Measurements from ENCODE around the gene ARPC2. TPM values are rescaled to one million over a fixed set of nuclear protein-coding genes. Genes with fewer than 3 reads are reported as not detected.
"Not testable (repeated sequence)": the region's sequence is repeated elsewhere in the genome, so short reads cannot be mapped to it uniquely, and the experiment has no call there.

The ARPC2 gene
- total RNA-seq = 100 to 1,000 TPM; 575 to 600 TPM
- polyA plus RNA-seq = 970 TPM

DNA sequence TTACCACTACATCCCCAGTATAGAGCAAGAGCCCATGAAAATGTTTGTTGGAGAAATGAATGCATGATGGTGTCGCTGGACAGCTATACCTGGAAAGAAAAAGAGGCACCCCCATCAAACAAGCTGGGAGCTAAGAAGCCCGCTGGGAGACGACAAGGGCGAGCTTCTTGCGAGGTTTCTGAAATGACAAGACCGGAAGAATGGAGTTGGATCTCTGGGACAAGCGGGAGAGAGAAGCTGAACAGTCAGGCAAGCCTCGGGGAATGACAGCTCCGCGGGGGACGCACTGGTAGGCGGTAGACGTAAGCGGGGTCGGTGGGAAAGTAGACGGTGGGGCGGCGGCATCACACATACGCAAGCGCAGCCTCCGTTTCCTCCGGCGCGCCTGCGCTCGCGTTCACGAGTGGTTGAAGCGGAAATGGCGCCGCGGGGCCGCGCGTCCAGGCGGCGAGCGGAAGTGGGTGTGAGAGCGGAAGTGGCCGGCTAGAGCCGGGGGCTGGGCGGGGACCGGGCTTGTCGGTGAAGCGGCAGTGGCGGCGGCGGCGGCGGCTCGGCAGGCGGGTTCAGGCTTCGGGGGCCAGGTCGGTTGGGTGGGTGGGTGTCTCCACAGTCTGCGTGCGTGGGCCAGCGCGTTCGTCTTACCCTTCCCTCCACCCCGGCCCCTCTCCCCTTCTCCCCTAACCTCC, at the start of gene ARPC2:
Gene ARPC2, plus strand, starts transcription at position 516 of the 686 bp plus-strand sequence. CDS start 282 bp downstream, outside the sequence.
- ChIA-PET POLR2A (interaction anchor here (0.8 to 1.9 kb wide), 9 partner anchors 9 to 1037 kb away, joined by 3 to 8 read pairs (median 4); partner anchors contain the start of genes AAMP, CATIP, PNKD and TUBA4A), CTCF (interaction anchor here (1.0 to 2.2 kb wide), 10 partner anchors 10 to 179 kb away, joined by 3 to 13 read pairs (median 5); partner anchors contain the start of genes AAMP, CATIP and PNKD)
- peak within 1 kb of the TSS; percentile 92 for H3K27ac ChIP-seq (ENCODE audit: low read depth, low read length)
- H3K36me3 ChIP-seq (ENCODE audit: insufficient read depth, low read length) = peaks cover 12% of the 10 kb centered on the region
- Mint-ChIP-seq H3K9me3 (peaks cover 0 to 3% (median 0%) of the 10 kb centered on the region in 5 donors), H3K27ac (peak within 1 kb of the TSS; percentile 91 to 100 (median 98)), H3K4me3 (peak within 1 kb of the TSS; percentile 85 to 97 (median 93)), H3K36me3 (peaks cover 0 to 45% (median 16%) of the 10 kb centered on the region in 3 donors), H3K4me1 (peaks cover 36 to 43% (median 39%) of the 10 kb centered on the region in 3 donors), H3K27me3 (peaks cover 0 to 1% of the 10 kb centered on the region in 2 donors)
- H3K27me3 ChIP-seq (ENCODE audit: insufficient read depth, low read length, poor library complexity, severe bottlenecking) = no peaks in the 10 kb centered on the region
- peak; percentile 93 to 97 (median 96) for DNase-seq
- H3K4me1 ChIP-seq (ENCODE audit: insufficient read depth, low read length) = peaks cover 34% of the 10 kb centered on the region
- H3K9me3 ChIP-seq (ENCODE audit: low read length) = no peaks in the 10 kb centered on the region
- H3K4me3 ChIP-seq (ENCODE audit: low read length) = peak within 1 kb of the TSS; percentile 87

DNA sequence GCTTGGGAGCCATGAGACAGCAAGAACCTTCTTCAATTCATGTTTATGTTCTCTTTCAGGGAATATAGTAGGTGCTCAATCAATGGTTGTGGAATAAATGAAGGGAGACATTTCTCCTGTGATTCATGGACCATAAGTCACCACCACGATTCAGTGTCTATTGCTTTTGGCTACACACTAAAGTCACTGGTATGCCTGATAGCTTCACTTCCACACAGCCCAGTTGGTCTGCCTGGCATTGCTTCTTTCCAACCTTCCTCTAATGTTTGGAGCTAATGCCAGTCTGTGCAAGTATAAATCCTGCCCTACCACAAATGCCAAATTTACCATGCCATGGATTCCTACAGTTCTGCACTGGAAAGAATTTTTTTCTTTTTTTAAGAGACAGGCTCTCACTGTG, 49.0 kb upstream of the ARPC2 start:
- DNase-seq = no peak
- H3K27me3 ChIP-seq (ENCODE audit: insufficient read depth, low read length, poor library complexity, severe bottlenecking) = no peaks in the 10 kb centered on the region
- Mint-ChIP-seq H3K27ac (peak overlapping the region in 1 of 8 donors; percentile 38), H3K27me3 (peaks cover 11 to 33% of the 10 kb centered on the region in 2 donors), H3K36me3 (no peaks in the 10 kb centered on the region), H3K9me3 (no peaks in the 10 kb centered on the region), H3K4me3 (no peak overlapping the region), H3K4me1 (peaks cover 33 to 39% (median 34%) of the 10 kb centered on the region in 3 donors)
- no peak overlapping the region for H3K4me3 ChIP-seq (ENCODE audit: low read length)
- no peaks in the 10 kb centered on the region for H3K9me3 ChIP-seq (ENCODE audit: low read length)
- no peaks in the 10 kb centered on the region for H3K36me3 ChIP-seq (ENCODE audit: insufficient read depth, low read length)
- no peak overlapping the region for H3K27ac ChIP-seq (ENCODE audit: low read depth, low read length)
- POLR2A ChIA-PET = no interaction called here
- H3K4me1 ChIP-seq (ENCODE audit: insufficient read depth, low read length) = peaks cover 26% of the 10 kb centered on the region
- CTCF ChIA-PET = interaction anchor here (0.9 to 1.9 kb wide), 4 partner anchors 21 to 684 kb away, joined by 3 to 5 read pairs (median 4); no protein-coding TSS in a partner anchor

DNA sequence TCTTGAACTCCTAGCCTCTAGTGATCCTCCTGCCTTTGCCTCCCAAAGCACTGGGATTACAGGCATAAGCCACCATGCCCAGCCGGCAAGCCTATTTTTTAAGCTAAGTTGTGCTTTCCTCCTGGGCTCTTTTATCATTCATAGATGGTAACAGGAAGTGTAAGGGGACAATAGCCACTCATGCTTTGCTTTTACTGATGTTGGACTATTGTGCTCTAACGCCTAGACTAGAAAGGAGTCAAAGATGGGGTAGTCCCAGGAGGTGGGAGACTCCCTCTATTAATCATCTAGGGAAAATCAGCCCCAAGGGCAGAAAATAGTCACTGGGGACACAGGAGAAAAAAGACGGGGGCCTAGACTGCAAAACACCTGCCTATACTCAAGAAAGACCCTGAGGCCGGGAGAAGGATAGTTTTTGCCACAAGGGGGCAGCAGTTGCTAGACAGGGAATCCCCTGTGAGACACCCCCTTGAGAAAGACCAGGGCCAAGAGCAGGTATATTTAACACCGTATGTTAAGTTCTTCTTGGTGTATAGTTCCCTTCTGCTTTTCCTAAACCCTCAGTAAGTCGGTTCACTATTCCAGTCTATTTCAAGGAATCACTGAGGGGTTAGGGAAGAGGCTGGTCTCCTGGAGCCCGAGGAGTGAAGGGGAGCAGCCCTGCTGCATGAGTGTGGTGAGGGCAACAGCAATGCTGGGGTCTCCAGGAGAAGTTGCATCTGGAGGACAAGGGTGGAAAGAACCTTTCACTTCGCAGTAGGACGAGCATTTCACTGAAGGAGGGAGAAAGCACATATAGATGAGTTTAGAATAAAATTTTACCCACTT, 48.1 kb upstream of the ARPC2 start:
- Mint-ChIP-seq H3K27ac (peak overlapping the region in 3 of 8 donors; percentile 33 to 78 (median 60)), H3K36me3 (no peaks in the 10 kb centered on the region), H3K4me3 (no peak overlapping the region), H3K9me3 (no peaks in the 10 kb centered on the region), H3K27me3 (peaks cover 11 to 31% of the 10 kb centered on the region in 2 donors), H3K4me1 (peaks cover 33 to 39% (median 34%) of the 10 kb centered on the region in 3 donors)
- Histone ChIP-seq H3K9me3 (ENCODE audit: low read length) (no peaks in the 10 kb centered on the region), H3K27me3 (ENCODE audit: insufficient read depth, low read length, poor library complexity, severe bottlenecking) (no peaks in the 10 kb centered on the region), H3K4me3 (ENCODE audit: low read length) (no peak overlapping the region), H3K4me1 (ENCODE audit: insufficient read depth, low read length) (peaks cover 26% of the 10 kb centered on the region), H3K36me3 (ENCODE audit: insufficient read depth, low read length) (no peaks in the 10 kb centered on the region), H3K27ac (ENCODE audit: low read depth, low read length) (no peak overlapping the region)
- ChIA-PET CTCF (interaction anchor here (0.6 to 0.9 kb wide), 2 partner anchors 104 to 193 kb away, joined by 3 to 4 read pairs; no protein-coding TSS in a partner anchor), POLR2A (no interaction called here)
- DNase-seq = peak; percentile 54 to 80 (median 60)

DNA sequence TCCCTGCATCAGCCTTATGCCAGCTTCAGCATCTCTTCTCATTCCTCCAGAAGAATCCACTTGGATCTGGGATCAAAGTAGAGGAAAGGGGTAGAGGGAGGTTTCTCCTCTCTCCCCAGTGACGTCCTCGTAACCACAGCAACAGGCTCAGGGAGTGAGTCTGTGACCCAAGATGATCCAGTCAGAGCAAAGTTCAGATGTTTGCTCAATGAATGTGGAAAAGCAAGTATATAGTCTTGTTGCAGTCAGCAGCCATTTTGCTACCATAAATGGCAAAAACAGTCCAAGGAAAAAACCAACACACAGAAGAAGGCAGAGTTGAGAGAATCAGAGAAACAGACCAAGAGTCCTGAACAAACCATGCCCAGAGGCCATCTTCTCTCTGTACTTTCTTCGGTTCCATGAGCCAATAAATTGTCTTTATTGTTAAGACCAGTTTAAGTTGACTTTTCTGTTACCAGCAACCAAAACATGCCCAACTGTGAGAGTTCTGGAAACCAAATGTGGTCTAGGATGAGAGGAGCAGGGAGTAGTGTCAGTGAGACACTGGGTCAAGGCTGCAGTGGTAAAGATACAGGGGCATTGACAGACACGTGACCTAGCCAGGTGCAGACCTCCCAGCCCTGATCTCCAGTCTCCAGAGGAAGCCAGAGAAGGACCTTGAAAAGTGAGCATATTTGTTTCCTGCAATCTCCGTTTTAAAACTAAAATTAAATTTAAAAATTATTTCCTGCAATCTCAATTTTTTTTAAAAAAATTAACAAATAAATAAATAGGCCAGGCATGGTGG, 47.0 kb upstream of the ARPC2 start:
- H3K4me3 Mint-ChIP-seq = no peak overlapping the region
- Histone ChIP-seq H3K27me3 (ENCODE audit: insufficient read depth, low read length, poor library complexity, severe bottlenecking) (no peaks in the 10 kb centered on the region), H3K27ac (ENCODE audit: low read depth, low read length) (no peak overlapping the region), H3K4me3 (ENCODE audit: low read length) (no peak overlapping the region), H3K36me3 (ENCODE audit: insufficient read depth, low read length) (no peaks in the 10 kb centered on the region), H3K9me3 (ENCODE audit: low read length) (no peaks in the 10 kb centered on the region), H3K4me1 (ENCODE audit: insufficient read depth, low read length) (peaks cover 26% of the 10 kb centered on the region)
- no peaks in the 10 kb centered on the region for H3K36me3 Mint-ChIP-seq
- peaks cover 4 to 22% of the 10 kb centered on the region in 2 donors for H3K27me3 Mint-ChIP-seq
- peak overlapping the region in 1 of 8 donors; percentile 78 for H3K27ac Mint-ChIP-seq
- POLR2A ChIA-PET = no interaction called here
- H3K4me1 Mint-ChIP-seq = peaks cover 33 to 39% (median 34%) of the 10 kb centered on the region in 3 donors
- no peaks in the 10 kb centered on the region for H3K9me3 Mint-ChIP-seq
- DNase-seq = no peak
- CTCF ChIA-PET = no interaction called here

DNA sequence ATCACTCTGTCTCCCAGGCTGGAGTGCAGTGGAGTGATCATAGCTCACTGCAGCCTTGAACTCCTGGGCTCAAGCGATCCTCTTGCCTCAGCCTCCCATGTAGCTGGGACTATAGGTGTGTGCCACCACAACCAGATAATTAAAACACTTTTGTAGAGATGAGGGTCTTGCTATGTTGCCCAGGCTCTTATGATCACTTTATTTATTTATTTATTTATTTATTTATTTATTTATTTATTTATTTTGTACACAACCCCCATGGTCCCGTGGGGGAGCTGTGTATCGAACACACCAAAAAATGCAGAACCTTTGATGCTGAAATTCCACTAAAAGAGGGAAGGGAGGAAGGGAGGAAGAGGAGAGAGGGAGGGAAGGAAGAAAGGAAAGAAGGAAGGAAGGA, 45.2 kb upstream of the ARPC2 start:
- DNase-seq; H3K9me3 Mint-ChIP-seq; H3K4me3 Mint-ChIP-seq; H3K36me3 ChIP-seq (ENCODE audit: insufficient read depth, low read length); POLR2A ChIA-PET; H3K27ac ChIP-seq (ENCODE audit: low read depth, low read length); H3K4me3 ChIP-seq (ENCODE audit: low read length); H3K9me3 ChIP-seq (ENCODE audit: low read length); H3K36me3 Mint-ChIP-seq; H3K27me3 ChIP-seq (ENCODE audit: insufficient read depth, low read length, poor library complexity, severe bottlenecking): not testable (repeated sequence)
- Mint-ChIP-seq H3K27ac (peak overlapping the region in 1 of 8 donors; percentile 92), H3K27me3 (peaks cover 4 to 22% of the 10 kb centered on the region in 2 donors), H3K4me1 (peaks cover 24 to 28% (median 24%) of the 10 kb centered on the region in 3 donors)
- CTCF ChIA-PET = interaction anchor here (0.8 kb wide), 1 partner anchor 9 kb away, joined by 3 read pairs; no protein-coding TSS in a partner anchor
- H3K4me1 ChIP-seq (ENCODE audit: insufficient read depth, low read length) = peaks cover 21% of the 10 kb centered on the region

DNA sequence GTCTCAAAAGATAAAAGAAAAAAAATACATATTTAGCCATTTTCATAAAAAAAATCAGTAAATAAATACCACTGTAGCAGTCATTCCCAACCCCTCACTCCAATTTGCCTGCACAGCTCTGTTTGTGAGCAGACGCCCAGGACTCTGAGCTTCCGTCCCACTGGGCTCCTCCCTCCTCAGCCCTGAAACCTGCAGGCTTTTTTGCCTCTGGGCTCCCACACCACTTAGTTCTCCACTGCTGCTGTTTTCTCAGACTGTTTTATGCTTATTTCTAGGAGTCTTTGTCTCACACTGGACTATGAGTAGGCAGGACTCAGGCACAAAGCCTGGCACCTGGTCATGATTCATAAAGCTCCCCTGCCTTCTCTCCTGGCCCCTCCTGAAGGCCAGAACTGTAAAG, 44.1 kb upstream of the ARPC2 start:
- Mint-ChIP-seq H3K9me3 (no peaks in the 10 kb centered on the region), H3K36me3 (no peaks in the 10 kb centered on the region), H3K27ac (no peak overlapping the region), H3K4me3 (no peak overlapping the region), H3K27me3 (peaks cover 4 to 22% of the 10 kb centered on the region in 2 donors), H3K4me1 (peaks cover 13 to 17% (median 14%) of the 10 kb centered on the region in 3 donors)
- DNase-seq = no peak
- CTCF ChIA-PET = interaction anchor here (0.6 to 1.6 kb wide), 2 partner anchors 13 to 1142 kb away, joined by 3 read pairs; no protein-coding TSS in a partner anchor
- H3K27me3 ChIP-seq (ENCODE audit: insufficient read depth, low read length, poor library complexity, severe bottlenecking) = no peaks in the 10 kb centered on the region
- H3K9me3 ChIP-seq (ENCODE audit: low read length) = no peaks in the 10 kb centered on the region
- no peaks in the 10 kb centered on the region for H3K36me3 ChIP-seq (ENCODE audit: insufficient read depth, low read length)
- no peak overlapping the region for H3K4me3 ChIP-seq (ENCODE audit: low read length)
- H3K4me1 ChIP-seq (ENCODE audit: insufficient read depth, low read length) = peaks cover 10% of the 10 kb centered on the region
- POLR2A ChIA-PET = no interaction called here
- H3K27ac ChIP-seq (ENCODE audit: low read depth, low read length) = no peak overlapping the region

DNA sequence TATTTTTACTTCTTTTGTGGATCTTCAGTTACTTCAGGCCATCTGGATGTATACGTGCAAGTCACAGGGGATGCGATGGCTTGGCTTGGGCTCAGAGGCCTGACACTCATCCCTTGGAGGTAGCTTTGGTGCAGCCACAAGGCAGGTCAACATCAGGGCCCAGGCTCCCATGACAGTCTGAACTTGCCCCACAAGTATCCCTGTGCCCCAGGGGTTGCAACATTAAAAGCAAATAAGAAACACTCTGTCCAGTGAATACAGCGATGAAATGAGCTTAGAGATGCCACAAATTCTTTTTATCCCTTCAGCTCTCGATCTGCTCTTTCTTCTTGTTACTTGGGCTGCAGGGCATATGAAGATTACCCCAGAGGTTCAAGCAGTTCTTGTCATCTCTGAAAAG, 37.2 kb upstream of the ARPC2 start:
- POLR2A ChIA-PET = no interaction called here
- no peaks in the 10 kb centered on the region for H3K9me3 ChIP-seq (ENCODE audit: low read length)
- Mint-ChIP-seq H3K4me3 (no peak overlapping the region), H3K36me3 (no peaks in the 10 kb centered on the region), H3K9me3 (no peaks in the 10 kb centered on the region), H3K27me3 (peaks cover 0 to 15% of the 10 kb centered on the region in 2 donors), H3K27ac (no peak overlapping the region), H3K4me1 (no peaks in the 10 kb centered on the region)
- DNase-seq = no peak
- no peaks in the 10 kb centered on the region for H3K27me3 ChIP-seq (ENCODE audit: insufficient read depth, low read length, poor library complexity, severe bottlenecking)
- no peaks in the 10 kb centered on the region for H3K4me1 ChIP-seq (ENCODE audit: insufficient read depth, low read length)
- no peak overlapping the region for H3K27ac ChIP-seq (ENCODE audit: low read depth, low read length)
- no peak overlapping the region for H3K4me3 ChIP-seq (ENCODE audit: low read length)
- no peaks in the 10 kb centered on the region for H3K36me3 ChIP-seq (ENCODE audit: insufficient read depth, low read length)
- CTCF ChIA-PET = no interaction called here

Measured in CD8-positive, alpha-beta memory T cell (primary cell).